Measurements from ENCODE around the gene SORBS2. TPM values are rescaled to one million over a fixed set of nuclear protein-coding genes. Genes with fewer than 3 reads are reported as not detected.

Gene SORBS2
- total and polyA plus RNA-seq, 12 donors, result 175 to 3,169 (median 1,523) TPM

DNA sequence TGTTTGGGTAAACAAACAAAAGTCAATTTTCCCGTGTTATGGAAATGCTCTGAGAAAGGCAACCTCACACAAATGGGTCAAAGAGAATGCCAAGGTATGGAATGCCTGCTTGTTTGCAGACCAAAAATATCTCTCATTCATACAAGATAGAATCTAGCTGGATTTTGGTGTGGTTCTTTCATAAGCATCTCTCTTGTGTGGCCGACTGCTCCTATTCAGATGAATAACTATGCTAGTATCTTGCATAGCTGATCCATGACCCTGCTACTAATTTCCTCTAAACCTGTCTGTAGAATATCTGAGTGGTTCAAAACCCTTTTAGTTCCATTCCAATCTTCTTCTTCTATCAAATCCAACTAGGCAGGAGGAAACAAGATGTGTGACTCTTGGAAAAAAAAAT lies 28.2 kb upstream of the SORBS2 start:
- DNase-seq, result no peak
- peaks cover 8 to 52% (median 38%) of the 10 kb centered on the region in 9 donors for H3K4me1 ChIP-seq
- no peak overlapping the region for H3K4me3 ChIP-seq
- H3K36me3 ChIP-seq, result no peaks in the 10 kb centered on the region
- peak overlapping the region; percentile 42 to 89 (median 83) for H3K27ac ChIP-seq
- no peaks in the 10 kb centered on the region for H3K27me3 ChIP-seq
- WGBS, 2 donors, result 47 to 62% methylated on average over 2 of the region's 2 CpGs
- intact Hi-C loops (cut with DNase I), result no loop called here
- no peak for ATAC-seq
- TF ChIP-seq, protein P1, sequence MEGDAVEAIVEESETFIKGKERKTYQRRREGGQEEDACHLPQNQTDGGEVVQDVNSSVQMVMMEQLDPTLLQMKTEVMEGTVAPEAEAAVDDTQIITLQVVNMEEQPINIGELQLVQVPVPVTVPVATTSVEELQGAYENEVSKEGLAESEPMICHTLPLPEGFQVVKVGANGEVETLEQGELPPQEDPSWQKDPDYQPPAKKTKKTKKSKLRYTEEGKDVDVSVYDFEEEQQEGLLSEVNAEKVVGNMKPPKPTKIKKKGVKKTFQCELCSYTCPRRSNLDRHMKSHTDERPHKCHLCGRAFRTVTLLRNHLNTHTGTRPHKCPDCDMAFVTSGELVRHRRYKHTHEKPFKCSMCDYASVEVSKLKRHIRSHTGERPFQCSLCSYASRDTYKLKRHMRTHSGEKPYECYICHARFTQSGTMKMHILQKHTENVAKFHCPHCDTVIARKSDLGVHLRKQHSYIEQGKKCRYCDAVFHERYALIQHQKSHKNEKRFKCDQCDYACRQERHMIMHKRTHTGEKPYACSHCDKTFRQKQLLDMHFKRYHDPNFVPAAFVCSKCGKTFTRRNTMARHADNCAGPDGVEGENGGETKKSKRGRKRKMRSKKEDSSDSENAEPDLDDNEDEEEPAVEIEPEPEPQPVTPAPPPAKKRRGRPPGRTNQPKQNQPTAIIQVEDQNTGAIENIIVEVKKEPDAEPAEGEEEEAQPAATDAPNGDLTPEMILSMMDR (IDR thresholded peaks at IDR 0.05), result no peak
- H3K9me3 ChIP-seq, result peaks cover 0 to 4% (median 0%) of the 10 kb centered on the region in 11 donors

DNA sequence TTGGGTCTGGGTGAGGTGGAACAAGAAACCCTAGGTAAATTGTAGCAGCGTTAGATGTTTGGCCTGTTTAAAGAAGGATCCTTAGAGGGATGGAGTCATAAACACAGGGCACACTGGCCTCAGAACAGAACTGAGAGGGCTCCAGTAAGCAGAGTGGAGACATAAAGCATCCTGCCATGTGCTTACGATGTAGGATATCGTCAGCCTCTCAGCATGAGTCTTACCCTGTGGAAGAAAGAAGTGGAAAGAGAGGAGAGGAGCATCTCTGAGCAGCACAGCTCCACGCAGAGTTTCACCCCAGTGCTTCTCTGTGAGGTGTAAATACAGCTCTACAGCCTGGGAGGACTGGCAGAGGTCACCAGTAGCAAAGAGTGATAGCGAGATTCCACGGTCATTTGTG lies 27.8 kb upstream of the SORBS2 start:
- peak in 6 of 8 donors; percentile 8 to 57 (median 42) for ATAC-seq
- peaks cover 8 to 52% (median 38%) of the 10 kb centered on the region in 9 donors for H3K4me1 ChIP-seq
- WGBS, 2 donors, result 39 to 57% methylated on average over 6 of the region's 6 CpGs

DNA sequence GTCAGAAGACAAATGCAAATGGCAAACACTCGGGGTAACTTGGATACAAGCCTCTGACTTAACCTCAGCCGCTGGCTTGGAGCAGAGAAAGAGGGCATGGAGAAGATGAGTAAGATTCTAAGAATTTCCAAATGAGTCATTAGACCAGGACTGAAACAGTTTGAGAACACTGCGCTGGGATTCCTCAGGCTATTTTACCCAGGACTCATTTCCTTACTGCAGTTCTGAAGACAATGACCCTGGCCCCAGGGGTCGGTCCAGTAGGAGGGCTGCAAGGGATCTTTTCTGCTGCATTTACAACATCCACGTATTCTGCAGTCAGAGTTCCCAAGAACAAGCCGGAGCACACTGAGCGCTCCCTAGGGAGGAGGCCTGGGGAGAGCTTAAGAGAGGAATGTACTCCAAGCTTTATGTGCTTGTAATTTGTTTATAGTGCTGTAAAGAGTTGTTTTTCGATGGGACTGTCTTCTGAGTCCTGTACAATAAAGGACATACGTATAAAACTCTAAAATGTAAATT lies 27.3 kb upstream of the SORBS2 start:
- TF ChIP-seq, protein P1 (IDR thresholded peaks at IDR 0.05), result no peak
- H3K9me3 ChIP-seq, result peaks cover 0 to 4% (median 0%) of the 10 kb centered on the region in 11 donors
- no peaks in the 10 kb centered on the region for H3K36me3 ChIP-seq
- H3K27ac ChIP-seq, result peak overlapping the region; percentile 42 to 89 (median 83)
- peaks cover 8 to 52% (median 38%) of the 10 kb centered on the region in 9 donors for H3K4me1 ChIP-seq
- no peaks in the 10 kb centered on the region for H3K27me3 ChIP-seq
- ATAC-seq (peak; percentile 68 to 94 (median 86)), DNase-seq (peak; percentile 52 to 56)
- WGBS, 2 donors, result 24 to 36% methylated on average over 9 of the region's 9 CpGs
- H3K4me3 ChIP-seq, result peak overlapping the region in 1 of 10 donors; percentile 3
- intact Hi-C loops (cut with DNase I), result no loop called here

More for the DNA sequence above, 27.8 kb upstream of the SORBS2 start:
- DNase-seq, result no peak
- no peaks in the 10 kb centered on the region for H3K27me3 ChIP-seq
- TF ChIP-seq, protein P1 (IDR thresholded peaks at IDR 0.05), result no peak
- peaks cover 0 to 4% (median 0%) of the 10 kb centered on the region in 11 donors for H3K9me3 ChIP-seq
- peak overlapping the region; percentile 42 to 89 (median 83) for H3K27ac ChIP-seq
- H3K36me3 ChIP-seq, result no peaks in the 10 kb centered on the region
- intact Hi-C loops (cut with DNase I), result no loop called here
- H3K4me3 ChIP-seq, result no peak overlapping the region

DNA sequence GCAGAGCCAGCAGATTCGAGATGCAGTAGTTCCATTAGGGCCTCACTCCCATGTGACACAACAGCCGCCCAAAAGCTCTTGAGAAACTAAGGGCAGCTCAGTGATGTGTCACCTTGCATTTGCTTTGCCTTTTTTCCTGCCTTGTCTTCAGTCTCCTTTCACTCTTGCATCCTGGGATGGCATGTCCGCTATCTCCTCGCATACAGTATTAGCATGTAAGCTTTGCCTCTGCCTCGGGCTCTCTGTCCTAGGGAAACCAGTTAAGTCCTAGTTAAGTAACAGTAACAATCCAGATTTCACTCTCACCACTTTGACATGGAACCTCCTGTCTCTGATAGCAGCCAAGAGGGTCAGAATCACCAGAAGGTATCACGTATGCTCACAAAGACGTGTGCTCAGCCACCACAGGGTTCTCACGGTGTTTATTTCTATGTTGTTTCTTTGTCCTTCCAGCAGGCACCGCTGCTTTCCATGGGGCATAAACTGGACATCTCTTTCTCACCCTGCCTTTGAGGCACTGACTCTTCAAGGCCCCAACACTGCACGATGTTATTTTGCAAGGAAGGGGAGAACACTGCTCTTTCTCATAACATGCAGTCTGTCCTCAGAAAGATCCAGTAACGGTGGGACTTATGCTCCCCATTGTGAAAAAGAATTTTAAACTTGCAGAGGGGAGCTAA lies 26.7 kb upstream of the SORBS2 start:
- Histone ChIP-seq H3K4me3 (no peak overlapping the region), H3K27ac (peak overlapping the region; percentile 42 to 89 (median 83)), H3K9me3 (peaks cover 0 to under 1% (median 0%) of the 10 kb centered on the region in 11 donors), H3K36me3 (no peaks in the 10 kb centered on the region), H3K4me1 (peaks cover 8 to 52% (median 38%) of the 10 kb centered on the region in 9 donors), H3K27me3 (no peaks in the 10 kb centered on the region)
- no peak for DNase-seq
- intact Hi-C loops (cut with DNase I), result no loop called here
- ATAC-seq, result peak in 7 of 8 donors; percentile 5 to 55 (median 26)
- WGBS, 2 donors, result 56 to 62% methylated on average over 11 of the region's 11 CpGs
- TF ChIP-seq, protein P1 (IDR thresholded peaks at IDR 0.05), result no peak

Data from heart right ventricle (tissue), 16 donors.